Activated CD4-positive, alpha-beta T cell treated with anti-CD3 and anti-CD28 coated beads, Interleukin-2, amount 10 ng/mL, durations not matched to agents 7 days and 5 days (primary cell): ENCODE data around the gene KANK4. TPM values are rescaled to one million over a fixed set of nuclear protein-coding genes. Genes with fewer than 3 reads are reported as not detected.

Source experiments
- CTCF ChIA-PET: fragments of 350-600 bp; sonication (Branson Sonifier 250); formaldehyde crosslinking; loops from one replicate; lab custom pipeline; 2021; ENCODE audit warnings: antibody characterized with exemption; lab: Charles Lee
- POLR2A ChIA-PET: fragments of 350-600 bp; sonication (Branson Sonifier 250); formaldehyde crosslinking; loops from one replicate; lab custom pipeline; 2021; ENCODE audit warnings: antibody characterized with exemption; lab: Charles Lee
- DNase-seq: peaks from one replicate; pipeline ENCODE4 v3.0.0-alpha.2; 2020
- H3K27ac Mint-ChIP-seq: one replicate; pipeline ENCODE4 v1.8.0; 2021; ENCODE audit warnings: mild to moderate bottlenecking, moderate library complexity, mixed read lengths
- H3K27me3 Mint-ChIP-seq: one replicate; pipeline ENCODE4 v1.8.0; 2021; ENCODE audit warnings: mixed read lengths
- H3K36me3 Mint-ChIP-seq: one replicate; pipeline ENCODE4 v1.8.0; 2021; ENCODE audit warnings: low read depth, mixed read lengths
- H3K4me1 Mint-ChIP-seq: one replicate; pipeline ENCODE4 v1.8.0; 2021; ENCODE audit warnings: mixed read lengths
- H3K4me3 Mint-ChIP-seq: one replicate; pipeline ENCODE4 v1.8.0; 2021; ENCODE audit warnings: mild to moderate bottlenecking, moderate library complexity, mixed read lengths
- H3K9me3 Mint-ChIP-seq: one replicate; pipeline ENCODE4 v1.8.0; 2021; ENCODE audit warnings: mixed read lengths
- total RNA-seq, 2 experiments: library from RNA; stranded (reverse); gene quantifications; one replicate each; pipeline ENCODE4 v1.2.3, GENCODE V29; 2021

The KANK4 gene
- not detected for total RNA-seq

DNA sequence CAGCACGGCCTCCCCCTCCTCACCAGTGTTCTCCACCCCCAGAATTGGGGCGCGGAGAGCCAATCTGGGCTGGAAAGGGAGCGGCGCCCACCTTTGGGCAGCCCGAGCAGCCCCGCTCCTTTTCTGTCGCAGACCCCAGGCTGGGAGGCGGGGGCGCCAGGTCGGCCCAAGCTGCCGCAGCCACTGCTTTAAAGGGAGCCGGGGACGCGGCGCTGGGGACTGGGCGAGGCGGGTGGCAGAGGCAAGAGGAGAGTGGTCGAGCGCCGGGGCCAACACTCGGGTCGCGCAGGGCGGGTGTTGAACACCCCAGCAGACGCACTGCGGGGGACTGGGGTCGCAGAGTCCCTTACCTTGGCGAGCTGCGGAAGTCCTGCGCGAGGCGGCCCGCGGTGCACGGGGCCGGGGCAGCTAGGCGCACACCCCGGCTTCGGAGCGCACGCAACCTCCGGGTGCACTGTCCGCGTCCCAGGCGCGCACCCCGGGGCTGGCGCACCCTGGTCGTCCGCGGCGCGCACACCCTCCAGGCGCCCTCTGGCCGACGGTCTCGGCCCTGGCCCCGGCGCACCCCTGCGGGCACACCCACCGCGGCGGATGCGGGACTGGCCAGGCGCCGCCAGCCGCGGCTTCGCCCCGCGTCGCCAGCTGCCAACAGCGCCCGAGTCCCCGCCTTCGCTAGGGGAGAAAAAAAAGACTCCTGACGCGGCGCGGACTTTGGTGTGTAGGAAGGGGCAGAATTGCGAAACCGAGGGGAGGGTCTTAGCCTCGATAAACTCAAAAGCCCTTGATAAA lies at the start of gene KANK4:
Gene KANK4, minus strand, starts transcription at position 679 of the 789 bp plus-strand sequence. CDS start 37,870 bp downstream, outside the sequence.
- H3K36me3 Mint-ChIP-seq = no peaks in the 10 kb centered on the region
- no peaks in the 10 kb centered on the region for H3K9me3 Mint-ChIP-seq
- H3K4me3 Mint-ChIP-seq = no peak within 1 kb of the TSS
- no peak for DNase-seq
- ChIA-PET POLR2A (no interaction called here), CTCF (no interaction called here)
- H3K4me1 Mint-ChIP-seq = no peaks in the 10 kb centered on the region
- peaks cover 38% of the 10 kb centered on the region for H3K27me3 Mint-ChIP-seq
- H3K27ac Mint-ChIP-seq = no peak within 1 kb of the TSS

DNA sequence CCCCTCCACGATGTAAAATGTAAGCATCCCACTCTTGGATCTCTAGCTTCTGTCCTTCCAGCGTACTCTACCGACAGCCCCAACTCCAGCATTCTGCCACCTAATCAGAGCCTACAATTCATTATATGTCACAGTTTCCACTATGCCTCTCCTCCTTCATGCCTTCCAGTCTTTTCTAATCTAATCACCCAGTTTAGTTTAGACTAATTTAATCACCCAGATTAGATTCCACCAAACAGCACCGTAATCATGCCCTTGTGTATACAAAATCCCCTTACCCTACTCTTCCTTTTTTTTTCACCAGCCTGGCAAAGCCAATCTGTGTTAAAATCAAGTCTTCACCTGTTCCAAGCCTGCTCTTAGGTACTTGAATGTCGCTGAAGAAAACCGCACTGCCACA lies 49.8 kb upstream of the KANK4 start:
- Mint-ChIP-seq H3K4me1 (no peaks in the 10 kb centered on the region), H3K27me3 (peaks cover 16% of the 10 kb centered on the region), H3K4me3 (no peak overlapping the region), H3K9me3 (no peaks in the 10 kb centered on the region), H3K36me3 (no peaks in the 10 kb centered on the region), H3K27ac (no peak overlapping the region)
- POLR2A ChIA-PET = no interaction called here
- no peak for DNase-seq
- CTCF ChIA-PET = no interaction called here

GRCh38 chr1:62367005-62367557 lies 47.8 kb upstream of the KANK4 start:
- H3K9me3 Mint-ChIP-seq = no peaks in the 10 kb centered on the region
- ChIA-PET POLR2A (no interaction called here), CTCF (no interaction called here)
- H3K27me3 Mint-ChIP-seq = peaks cover 16% of the 10 kb centered on the region
- H3K4me3 Mint-ChIP-seq = no peak overlapping the region
- H3K4me1 Mint-ChIP-seq = no peaks in the 10 kb centered on the region
- H3K27ac Mint-ChIP-seq = no peak overlapping the region
- no peak for DNase-seq
- H3K36me3 Mint-ChIP-seq = no peaks in the 10 kb centered on the region

DNA sequence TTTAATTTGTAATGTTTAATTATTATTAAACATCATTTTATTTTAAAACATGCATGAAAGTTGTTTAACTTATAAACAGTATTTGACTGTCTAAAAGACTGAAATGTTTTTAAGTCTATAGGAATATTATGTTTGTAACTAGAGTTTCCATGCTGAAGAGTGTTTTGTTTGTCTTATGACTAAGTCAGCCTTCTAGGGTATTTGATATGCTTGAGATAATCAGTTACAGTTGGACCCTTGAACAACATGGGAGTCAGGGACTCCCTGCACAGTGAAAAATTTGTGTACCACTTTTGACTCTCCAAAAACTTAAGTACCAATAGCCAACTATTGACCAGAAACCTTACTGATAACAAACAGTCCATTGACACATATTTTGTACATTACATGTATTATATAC lies 45.5 kb upstream of the KANK4 start:
- no peaks in the 10 kb centered on the region for H3K9me3 Mint-ChIP-seq
- H3K4me1 Mint-ChIP-seq = no peaks in the 10 kb centered on the region
- no peaks in the 10 kb centered on the region for H3K36me3 Mint-ChIP-seq
- DNase-seq = no peak
- peaks cover 13% of the 10 kb centered on the region for H3K27me3 Mint-ChIP-seq
- H3K4me3 Mint-ChIP-seq = no peak overlapping the region
- H3K27ac Mint-ChIP-seq = no peak overlapping the region
- ChIA-PET POLR2A (no interaction called here), CTCF (no interaction called here)

DNA sequence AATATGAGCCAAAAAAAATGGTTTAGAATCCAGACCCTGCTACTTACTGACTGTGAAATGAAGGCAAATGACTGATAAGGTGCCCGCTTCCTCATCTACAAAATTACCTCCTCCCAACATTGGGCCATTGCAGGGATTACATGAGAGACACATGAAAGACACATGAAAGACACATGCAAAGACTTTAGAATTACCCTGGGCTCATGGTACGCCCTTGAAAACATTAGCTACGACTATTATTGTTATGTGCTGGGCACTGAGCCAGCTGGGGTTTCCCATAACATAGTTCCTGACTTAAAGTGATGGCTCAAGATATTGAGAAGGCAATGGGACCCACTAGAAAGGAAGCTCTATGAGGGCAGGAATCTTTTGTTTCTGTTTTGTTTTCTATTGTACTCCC lies 43.7 kb upstream of the KANK4 start:
- H3K36me3 Mint-ChIP-seq = no peaks in the 10 kb centered on the region
- H3K4me1 Mint-ChIP-seq = no peaks in the 10 kb centered on the region
- H3K4me3 Mint-ChIP-seq = no peak overlapping the region
- H3K27ac Mint-ChIP-seq = no peak overlapping the region
- ChIA-PET POLR2A (no interaction called here), CTCF (no interaction called here)
- no peaks in the 10 kb centered on the region for H3K9me3 Mint-ChIP-seq
- DNase-seq = no peak
- H3K27me3 Mint-ChIP-seq = no peaks in the 10 kb centered on the region

DNA sequence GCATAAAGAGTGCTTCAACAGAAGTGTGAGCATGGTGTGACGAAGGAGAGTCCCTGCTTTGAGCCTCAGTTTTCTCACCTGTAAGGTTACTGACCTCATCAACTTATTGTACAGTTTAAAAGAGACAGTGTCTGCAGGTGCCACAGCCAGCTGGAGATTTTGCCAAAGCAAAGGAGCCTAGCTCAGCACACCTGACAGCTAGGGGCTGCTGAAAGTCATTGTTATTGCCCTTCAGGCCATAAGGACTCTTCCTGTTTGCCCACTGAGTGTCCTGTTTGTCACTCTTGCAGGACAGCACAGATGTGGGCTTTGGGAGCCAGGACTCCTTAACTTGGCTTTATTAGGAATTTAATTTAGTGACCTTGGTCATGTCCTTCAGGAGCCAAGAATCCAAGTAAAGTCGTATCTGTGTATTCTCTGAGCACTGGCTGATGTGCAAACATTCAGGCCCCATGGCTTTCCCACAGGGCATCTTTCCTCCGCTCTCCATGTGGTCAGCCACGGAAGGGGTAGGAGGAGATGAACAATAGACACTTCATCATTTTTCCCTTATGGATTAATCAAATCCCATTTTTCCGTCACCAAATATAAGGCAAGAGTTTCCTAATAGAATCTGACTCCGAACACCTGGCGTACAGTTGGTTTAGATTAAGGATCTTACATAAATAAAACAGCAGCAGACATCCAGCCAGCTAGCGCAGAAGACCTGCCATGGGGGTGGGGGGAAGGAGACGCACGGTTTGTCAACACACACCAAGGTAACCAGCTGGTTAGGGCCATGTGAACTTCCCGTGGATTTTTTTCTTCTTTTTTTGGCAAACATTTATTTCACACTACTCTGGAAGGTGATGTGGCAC lies 43.1 kb upstream of the KANK4 start:
- H3K9me3 Mint-ChIP-seq = no peaks in the 10 kb centered on the region
- no peaks in the 10 kb centered on the region for H3K36me3 Mint-ChIP-seq
- CTCF ChIA-PET = no interaction called here
- no peak overlapping the region for H3K27ac Mint-ChIP-seq
- H3K4me1 Mint-ChIP-seq = no peaks in the 10 kb centered on the region
- DNase-seq = no peak
- H3K27me3 Mint-ChIP-seq = no peaks in the 10 kb centered on the region
- POLR2A ChIA-PET = no interaction called here
- no peak overlapping the region for H3K4me3 Mint-ChIP-seq

DNA sequence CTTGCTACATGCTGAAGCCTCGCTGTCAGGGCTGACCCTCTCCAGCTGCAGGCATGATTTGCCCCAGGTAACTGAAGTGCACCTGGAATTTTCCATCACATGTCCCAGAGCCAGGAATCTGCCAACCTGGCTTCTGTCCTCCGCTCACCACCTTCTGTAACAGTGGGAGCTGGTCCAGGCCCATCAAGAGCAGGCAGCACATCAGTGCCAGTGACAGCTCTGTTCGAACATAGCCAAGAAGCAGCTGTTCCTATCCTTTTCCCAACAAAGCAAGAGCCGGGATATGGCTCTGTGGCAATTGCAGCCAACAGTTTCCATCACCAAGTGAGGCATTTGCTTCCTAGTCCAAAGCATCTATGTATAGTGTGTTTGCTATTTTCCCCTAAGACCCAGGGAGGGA lies 42.2 kb upstream of the KANK4 start:
- ChIA-PET POLR2A (no interaction called here), CTCF (no interaction called here)
- Mint-ChIP-seq H3K27ac (no peak overlapping the region), H3K9me3 (no peaks in the 10 kb centered on the region), H3K4me1 (no peaks in the 10 kb centered on the region), H3K36me3 (no peaks in the 10 kb centered on the region), H3K4me3 (no peak overlapping the region), H3K27me3 (no peaks in the 10 kb centered on the region)
- DNase-seq = no peak

GRCh38 chr1:62358665-62359373 lies 39.6 kb upstream of the KANK4 start:
- Mint-ChIP-seq H3K4me1 (no peaks in the 10 kb centered on the region), H3K27ac (no peak overlapping the region), H3K4me3 (no peak overlapping the region), H3K9me3 (no peaks in the 10 kb centered on the region), H3K27me3 (no peaks in the 10 kb centered on the region), H3K36me3 (no peaks in the 10 kb centered on the region)
- POLR2A ChIA-PET = interaction anchor here (0.5 kb wide), 1 partner anchor 13 kb away, joined by 4 read pairs; no protein-coding TSS in a partner anchor
- DNase-seq = no peak
- CTCF ChIA-PET = interaction anchor here (0.6 kb wide), 2 partner anchors 16 to 22 kb away, joined by 4 to 5 read pairs; no protein-coding TSS in a partner anchor

DNA sequence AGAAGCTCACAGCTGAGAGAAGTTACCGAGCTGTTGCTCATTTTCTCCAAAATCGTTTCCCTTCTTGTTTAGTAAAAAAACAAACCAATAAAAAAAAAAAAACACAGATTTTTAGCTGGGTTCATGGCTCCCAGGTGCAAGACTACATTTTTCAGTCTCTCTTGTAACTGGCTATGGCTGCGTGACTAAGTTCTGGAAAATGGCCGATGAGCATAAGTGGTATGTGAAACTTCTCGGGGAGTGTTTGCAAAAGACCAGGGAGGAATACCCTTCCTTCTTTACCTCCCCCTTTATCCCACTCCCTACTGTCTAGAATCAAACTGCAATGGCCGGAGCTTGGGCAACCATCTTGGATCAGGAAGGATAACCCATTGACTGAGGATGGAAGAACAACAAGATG lies 38.7 kb upstream of the KANK4 start:
- Mint-ChIP-seq H3K4me1 (no peaks in the 10 kb centered on the region), H3K27me3 (no peaks in the 10 kb centered on the region), H3K4me3 (no peak overlapping the region), H3K36me3 (no peaks in the 10 kb centered on the region), H3K9me3 (no peaks in the 10 kb centered on the region), H3K27ac (no peak overlapping the region)
- ChIA-PET POLR2A (interaction anchor here (0.7 kb wide), 1 partner anchor 230 kb away, joined by 4 read pairs; no protein-coding TSS in a partner anchor), CTCF (interaction anchor here (0.6 kb wide), 1 partner anchor 582 kb away, joined by 4 read pairs; no protein-coding TSS in a partner anchor)
- DNase-seq = no peak

- Mint-ChIP-seq H3K4me1 (no peaks in the 10 kb centered on the region), H3K27me3 (no peaks in the 10 kb centered on the region), H3K9me3 (no peaks in the 10 kb centered on the region), H3K4me3 (no peak overlapping the region), H3K36me3 (no peaks in the 10 kb centered on the region), H3K27ac (no peak overlapping the region)
- POLR2A ChIA-PET = no interaction called here
- CTCF ChIA-PET = no interaction called here
- DNase-seq = no peak
Measured at GRCh38 chr1:62356257-62356835, 37.1 kb upstream of the KANK4 start.

- POLR2A ChIA-PET = no interaction called here
- Mint-ChIP-seq H3K4me1 (no peaks in the 10 kb centered on the region), H3K36me3 (no peaks in the 10 kb centered on the region), H3K27me3 (no peaks in the 10 kb centered on the region), H3K9me3 (no peaks in the 10 kb centered on the region), H3K4me3 (no peak overlapping the region), H3K27ac (no peak overlapping the region)
- no peak for DNase-seq
- CTCF ChIA-PET = no interaction called here
Measured at GRCh38 chr1:62355095-62355494, 35.9 kb upstream of the KANK4 start.

GRCh38 chr1:62353853-62354252 lies 34.6 kb upstream of the KANK4 start:
- no peaks in the 10 kb centered on the region for H3K9me3 Mint-ChIP-seq
- no peaks in the 10 kb centered on the region for H3K36me3 Mint-ChIP-seq
- ChIA-PET CTCF (no interaction called here), POLR2A (no interaction called here)
- no peak overlapping the region for H3K4me3 Mint-ChIP-seq
- H3K4me1 Mint-ChIP-seq = no peaks in the 10 kb centered on the region
- no peak overlapping the region for H3K27ac Mint-ChIP-seq
- no peak for DNase-seq
- H3K27me3 Mint-ChIP-seq = no peaks in the 10 kb centered on the region
